ENCODE data around the gene EPG5.
A peak's percentile ranks its signal among the peaks of the same experiment; 100 is the strongest.

Gene EPG5

GRCh38 chr18:45967007-45967706, at the start of gene EPG5:
TSS of gene EPG5 (minus strand) at chr18:45967329. CDS start at chr18:45967239, 90 bp downstream.
- H3K9me3 ChIP-seq (ENCODE audit: control insufficient read depth, low read length) = no peaks in the 10 kb centered on the region
- peaks cover 26% of the 10 kb centered on the region for H3K4me1 ChIP-seq (ENCODE audit: control insufficient read depth, insufficient read depth, low read length)
- DNase-seq (ENCODE audit: low read depth) = peak; percentile 98
- peak within 1 kb of the TSS; percentile 92 for H3K9ac ChIP-seq (ENCODE audit: low read length)
- peak within 1 kb of the TSS; percentile 95 for H3K4me3 ChIP-seq (ENCODE audit: low read length)
- H3K36me3 ChIP-seq (ENCODE audit: control insufficient read depth, insufficient read depth, low read length, severe bottlenecking) = no peaks in the 10 kb centered on the region
- no peaks in the 10 kb centered on the region for H3K27me3 ChIP-seq (replicated peaks; ENCODE audit: control insufficient read depth, insufficient read depth, low read length)

GRCh38 chr18:46013484-46014189, 46.5 kb upstream of the EPG5 start:
- no peak overlapping the region for H3K4me3 ChIP-seq (ENCODE audit: low read length)
- H3K9me3 ChIP-seq (ENCODE audit: control insufficient read depth, low read length) = no peaks in the 10 kb centered on the region
- no peak for DNase-seq (ENCODE audit: low read depth)
- no peak overlapping the region for H3K9ac ChIP-seq (ENCODE audit: low read length)
- no peaks in the 10 kb centered on the region for H3K27me3 ChIP-seq (replicated peaks; ENCODE audit: control insufficient read depth, insufficient read depth, low read length)
- no peaks in the 10 kb centered on the region for H3K4me1 ChIP-seq (ENCODE audit: control insufficient read depth, insufficient read depth, low read length)
- H3K36me3 ChIP-seq (ENCODE audit: control insufficient read depth, insufficient read depth, low read length, severe bottlenecking) = peaks cover 19% of the 10 kb centered on the region

- H3K9ac ChIP-seq (ENCODE audit: low read length) = no peak overlapping the region
- peaks cover 19% of the 10 kb centered on the region for H3K36me3 ChIP-seq (ENCODE audit: control insufficient read depth, insufficient read depth, low read length, severe bottlenecking)
- DNase-seq (ENCODE audit: low read depth) = no peak
- H3K9me3 ChIP-seq (ENCODE audit: control insufficient read depth, low read length) = no peaks in the 10 kb centered on the region
- H3K4me1 ChIP-seq (ENCODE audit: control insufficient read depth, insufficient read depth, low read length) = no peaks in the 10 kb centered on the region
- no peak overlapping the region for H3K4me3 ChIP-seq (ENCODE audit: low read length)
- H3K27me3 ChIP-seq (replicated peaks; ENCODE audit: control insufficient read depth, insufficient read depth, low read length) = no peaks in the 10 kb centered on the region
Measured at GRCh38 chr18:46010676-46011075, 43.5 kb upstream of the EPG5 start.

GRCh38 chr18:46010050-46010449, 42.9 kb upstream of the EPG5 start:
- Histone ChIP-seq H3K9ac (ENCODE audit: low read length) (no peak overlapping the region), H3K36me3 (ENCODE audit: control insufficient read depth, insufficient read depth, low read length, severe bottlenecking) (peaks cover 19% of the 10 kb centered on the region), H3K9me3 (ENCODE audit: control insufficient read depth, low read length) (no peaks in the 10 kb centered on the region), H3K4me3 (ENCODE audit: low read length) (no peak overlapping the region), H3K4me1 (ENCODE audit: control insufficient read depth, insufficient read depth, low read length) (no peaks in the 10 kb centered on the region), H3K27me3 (replicated peaks; ENCODE audit: control insufficient read depth, insufficient read depth, low read length) (no peaks in the 10 kb centered on the region)
- DNase-seq (ENCODE audit: low read depth) = no peak

- Histone ChIP-seq H3K36me3 (ENCODE audit: control insufficient read depth, insufficient read depth, low read length, severe bottlenecking) (peaks cover 17% of the 10 kb centered on the region), H3K9ac (ENCODE audit: low read length) (no peak overlapping the region), H3K27me3 (replicated peaks; ENCODE audit: control insufficient read depth, insufficient read depth, low read length) (no peaks in the 10 kb centered on the region), H3K4me3 (ENCODE audit: low read length) (no peak overlapping the region), H3K4me1 (ENCODE audit: control insufficient read depth, insufficient read depth, low read length) (no peaks in the 10 kb centered on the region), H3K9me3 (ENCODE audit: control insufficient read depth, low read length) (no peaks in the 10 kb centered on the region)
- no peak for DNase-seq (ENCODE audit: low read depth)
Measured at GRCh38 chr18:46009125-46009840, 42.2 kb upstream of the EPG5 start.

GRCh38 chr18:46008531-46008930, 41.4 kb upstream of the EPG5 start:
- no peak for DNase-seq (ENCODE audit: low read depth)
- H3K27me3 ChIP-seq (replicated peaks; ENCODE audit: control insufficient read depth, insufficient read depth, low read length) = no peaks in the 10 kb centered on the region
- H3K36me3 ChIP-seq (ENCODE audit: control insufficient read depth, insufficient read depth, low read length, severe bottlenecking) = peaks cover 17% of the 10 kb centered on the region
- H3K4me3 ChIP-seq (ENCODE audit: low read length) = no peak overlapping the region
- H3K4me1 ChIP-seq (ENCODE audit: control insufficient read depth, insufficient read depth, low read length) = no peaks in the 10 kb centered on the region
- no peak overlapping the region for H3K9ac ChIP-seq (ENCODE audit: low read length)
- no peaks in the 10 kb centered on the region for H3K9me3 ChIP-seq (ENCODE audit: control insufficient read depth, low read length)

GRCh38 chr18:46007165-46007564, 40.0 kb upstream of the EPG5 start:
- no peak overlapping the region for H3K9ac ChIP-seq (ENCODE audit: low read length)
- H3K9me3 ChIP-seq (ENCODE audit: control insufficient read depth, low read length) = peaks cover 8% of the 10 kb centered on the region
- DNase-seq (ENCODE audit: low read depth) = no peak
- no peak overlapping the region for H3K4me3 ChIP-seq (ENCODE audit: low read length)
- H3K36me3 ChIP-seq (ENCODE audit: control insufficient read depth, insufficient read depth, low read length, severe bottlenecking) = peaks cover 27% of the 10 kb centered on the region
- H3K4me1 ChIP-seq (ENCODE audit: control insufficient read depth, insufficient read depth, low read length) = no peaks in the 10 kb centered on the region
- no peaks in the 10 kb centered on the region for H3K27me3 ChIP-seq (replicated peaks; ENCODE audit: control insufficient read depth, insufficient read depth, low read length)

- no peak overlapping the region for H3K4me3 ChIP-seq (ENCODE audit: low read length)
Measured at GRCh38 chr18:46002934-46003333, 35.8 kb upstream of the EPG5 start.

GRCh38 chr18:46001892-46002291, 34.8 kb upstream of the EPG5 start:
- no peak for DNase-seq (ENCODE audit: low read depth)
- H3K4me3 ChIP-seq (ENCODE audit: low read length) = no peak overlapping the region
- peaks cover 12% of the 10 kb centered on the region for H3K9me3 ChIP-seq (ENCODE audit: control insufficient read depth, low read length)
- no peaks in the 10 kb centered on the region for H3K27me3 ChIP-seq (replicated peaks; ENCODE audit: control insufficient read depth, insufficient read depth, low read length)
- H3K9ac ChIP-seq (ENCODE audit: low read length) = no peak overlapping the region
- H3K36me3 ChIP-seq (ENCODE audit: control insufficient read depth, insufficient read depth, low read length, severe bottlenecking) = peaks cover 11% of the 10 kb centered on the region
- no peaks in the 10 kb centered on the region for H3K4me1 ChIP-seq (ENCODE audit: control insufficient read depth, insufficient read depth, low read length)

More at GRCh38 chr18:46002934-46003333, 35.8 kb upstream of the EPG5 start:
- H3K4me1 ChIP-seq (ENCODE audit: control insufficient read depth, insufficient read depth, low read length) = no peaks in the 10 kb centered on the region
- peaks cover 11% of the 10 kb centered on the region for H3K36me3 ChIP-seq (ENCODE audit: control insufficient read depth, insufficient read depth, low read length, severe bottlenecking)
- H3K9ac ChIP-seq (ENCODE audit: low read length) = no peak overlapping the region
- DNase-seq (ENCODE audit: low read depth) = no peak
- no peaks in the 10 kb centered on the region for H3K27me3 ChIP-seq (replicated peaks; ENCODE audit: control insufficient read depth, insufficient read depth, low read length)
- H3K9me3 ChIP-seq (ENCODE audit: control insufficient read depth, low read length) = peaks cover 12% of the 10 kb centered on the region

GRCh38 chr18:46001074-46001473, 33.9 kb upstream of the EPG5 start:
- H3K4me3 ChIP-seq (ENCODE audit: low read length) = no peak overlapping the region
- no peak overlapping the region for H3K9ac ChIP-seq (ENCODE audit: low read length)
- peaks cover 12% of the 10 kb centered on the region for H3K9me3 ChIP-seq (ENCODE audit: control insufficient read depth, low read length)
- DNase-seq (ENCODE audit: low read depth) = no peak
- peaks cover 12% of the 10 kb centered on the region for H3K36me3 ChIP-seq (ENCODE audit: control insufficient read depth, insufficient read depth, low read length, severe bottlenecking)
- H3K27me3 ChIP-seq (replicated peaks; ENCODE audit: control insufficient read depth, insufficient read depth, low read length) = no peaks in the 10 kb centered on the region
- H3K4me1 ChIP-seq (ENCODE audit: control insufficient read depth, insufficient read depth, low read length) = no peaks in the 10 kb centered on the region

- DNase-seq (ENCODE audit: low read depth) = no peak
- H3K4me3 ChIP-seq (ENCODE audit: low read length) = no peak overlapping the region
- H3K9ac ChIP-seq (ENCODE audit: low read length) = no peak overlapping the region
- peaks cover 12% of the 10 kb centered on the region for H3K9me3 ChIP-seq (ENCODE audit: control insufficient read depth, low read length)
- peaks cover 14% of the 10 kb centered on the region for H3K36me3 ChIP-seq (ENCODE audit: control insufficient read depth, insufficient read depth, low read length, severe bottlenecking)
- H3K27me3 ChIP-seq (replicated peaks; ENCODE audit: control insufficient read depth, insufficient read depth, low read length) = no peaks in the 10 kb centered on the region
- no peaks in the 10 kb centered on the region for H3K4me1 ChIP-seq (ENCODE audit: control insufficient read depth, insufficient read depth, low read length)
Measured at GRCh38 chr18:45999536-45999935, 32.4 kb upstream of the EPG5 start.

All from adipocyte (in vitro differentiated cells).